ENCODE data around the gene IDH2. TPM values are rescaled to one million over a fixed set of nuclear protein-coding genes. Genes with fewer than 3 reads are reported as not detected.
A peak's percentile ranks its signal among the peaks of the same experiment; 100 is the strongest.

Gene IDH2
- total and polyA plus RNA-seq, 2 donors from 2014 or later = 87.0 to 545 TPM

DNA sequence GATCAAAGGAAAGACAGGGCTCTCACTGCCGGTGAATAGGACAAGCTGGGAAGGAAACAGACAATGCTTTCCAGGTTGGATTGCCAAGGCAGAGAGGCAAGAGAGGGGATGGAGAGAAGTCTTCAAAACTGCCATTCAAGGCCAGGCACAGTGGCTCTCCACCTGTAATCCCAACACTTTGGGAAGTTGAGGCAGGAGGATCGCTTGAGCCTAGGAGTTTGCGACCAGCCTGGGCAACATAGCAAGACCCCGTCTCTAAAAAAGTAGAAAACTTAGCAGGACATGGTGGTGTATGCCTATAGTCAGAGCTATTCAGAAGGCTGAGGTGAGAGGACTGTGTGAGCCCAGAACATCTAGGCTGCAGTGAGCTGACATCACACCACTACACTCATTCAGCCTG, 43.5 kb upstream of the IDH2 start:
- Histone ChIP-seq H3K27ac (ENCODE audit: low read depth in 2 of 2, low read length in 2 of 2) (no peak overlapping the region), H3K4me3 (ENCODE audit: low read length in 3 of 3) (no peak overlapping the region), H3K9ac (ENCODE audit: low read length in 3 of 3) (no peak overlapping the region), H3K4me1 (ENCODE audit: control insufficient read depth in 2 of 3, insufficient read depth in 2 of 3, low read depth in 1 of 3, low read length in 3 of 3) (peaks cover 0 to 3% (median 0%) of the 10 kb centered on the region in 3 donors), H3K27me3 (ENCODE audit: control insufficient read depth, insufficient read depth, low read length) (no peaks in the 10 kb centered on the region), H3K9me3 (ENCODE audit: control insufficient read depth in 2 of 3, insufficient read depth in 1 of 3, low read length in 3 of 3) (no peaks in the 10 kb centered on the region), H3K36me3 (ENCODE audit: control insufficient read depth in 2 of 3, insufficient read depth in 3 of 3, low read length in 3 of 3) (no peaks in the 10 kb centered on the region)
- DNase-seq (no peak), FAIRE-seq (no peak)
- intact Hi-C loops (cut with DNase I) = no loop called here
- TF ChIP-seq, protein P1, sequence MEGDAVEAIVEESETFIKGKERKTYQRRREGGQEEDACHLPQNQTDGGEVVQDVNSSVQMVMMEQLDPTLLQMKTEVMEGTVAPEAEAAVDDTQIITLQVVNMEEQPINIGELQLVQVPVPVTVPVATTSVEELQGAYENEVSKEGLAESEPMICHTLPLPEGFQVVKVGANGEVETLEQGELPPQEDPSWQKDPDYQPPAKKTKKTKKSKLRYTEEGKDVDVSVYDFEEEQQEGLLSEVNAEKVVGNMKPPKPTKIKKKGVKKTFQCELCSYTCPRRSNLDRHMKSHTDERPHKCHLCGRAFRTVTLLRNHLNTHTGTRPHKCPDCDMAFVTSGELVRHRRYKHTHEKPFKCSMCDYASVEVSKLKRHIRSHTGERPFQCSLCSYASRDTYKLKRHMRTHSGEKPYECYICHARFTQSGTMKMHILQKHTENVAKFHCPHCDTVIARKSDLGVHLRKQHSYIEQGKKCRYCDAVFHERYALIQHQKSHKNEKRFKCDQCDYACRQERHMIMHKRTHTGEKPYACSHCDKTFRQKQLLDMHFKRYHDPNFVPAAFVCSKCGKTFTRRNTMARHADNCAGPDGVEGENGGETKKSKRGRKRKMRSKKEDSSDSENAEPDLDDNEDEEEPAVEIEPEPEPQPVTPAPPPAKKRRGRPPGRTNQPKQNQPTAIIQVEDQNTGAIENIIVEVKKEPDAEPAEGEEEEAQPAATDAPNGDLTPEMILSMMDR (IDR thresholded peaks at IDR 0.05; ENCODE audit: borderline replicate concordance, extremely low read depth, insufficient read depth) = no peak

DNA sequence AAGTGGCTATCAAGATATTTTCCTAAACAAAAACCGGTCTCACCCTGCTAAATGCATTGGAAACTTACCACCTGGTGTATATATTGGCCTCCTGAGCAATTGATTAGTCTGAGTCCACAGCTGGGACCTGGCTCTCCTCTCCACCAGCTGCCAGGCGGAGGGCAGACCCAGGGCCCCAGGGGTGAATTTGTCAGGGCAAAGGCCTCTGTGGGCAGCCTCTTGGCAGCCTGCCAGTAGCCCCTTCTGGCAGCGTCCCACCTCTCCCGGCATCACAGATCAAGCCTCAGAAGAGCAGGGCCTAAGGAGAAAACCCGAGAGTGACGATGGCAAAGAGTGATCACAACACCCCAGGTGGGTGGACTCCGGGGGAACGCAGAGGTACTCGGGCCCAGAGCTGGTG, 43.0 kb upstream of the IDH2 start:
- no peak for DNase-seq
- Histone ChIP-seq H3K4me1 (ENCODE audit: control insufficient read depth in 2 of 3, insufficient read depth in 2 of 3, low read depth in 1 of 3, low read length in 3 of 3) (peaks cover 0 to 3% (median 0%) of the 10 kb centered on the region in 3 donors), H3K36me3 (ENCODE audit: control insufficient read depth in 2 of 3, insufficient read depth in 3 of 3, low read length in 3 of 3) (no peaks in the 10 kb centered on the region), H3K27me3 (ENCODE audit: control insufficient read depth, insufficient read depth, low read length) (no peaks in the 10 kb centered on the region), H3K9me3 (ENCODE audit: control insufficient read depth in 2 of 3, insufficient read depth in 1 of 3, low read length in 3 of 3) (no peaks in the 10 kb centered on the region), H3K4me3 (ENCODE audit: low read length in 3 of 3) (no peak overlapping the region), H3K9ac (ENCODE audit: low read length in 3 of 3) (no peak overlapping the region), H3K27ac (ENCODE audit: low read depth in 2 of 2, low read length in 2 of 2) (no peak overlapping the region)
- TF ChIP-seq, protein P1 (IDR thresholded peaks at IDR 0.05; ENCODE audit: borderline replicate concordance, extremely low read depth, insufficient read depth) = no peak
- intact Hi-C loops (cut with DNase I) = no loop called here
- no peak for FAIRE-seq

DNA sequence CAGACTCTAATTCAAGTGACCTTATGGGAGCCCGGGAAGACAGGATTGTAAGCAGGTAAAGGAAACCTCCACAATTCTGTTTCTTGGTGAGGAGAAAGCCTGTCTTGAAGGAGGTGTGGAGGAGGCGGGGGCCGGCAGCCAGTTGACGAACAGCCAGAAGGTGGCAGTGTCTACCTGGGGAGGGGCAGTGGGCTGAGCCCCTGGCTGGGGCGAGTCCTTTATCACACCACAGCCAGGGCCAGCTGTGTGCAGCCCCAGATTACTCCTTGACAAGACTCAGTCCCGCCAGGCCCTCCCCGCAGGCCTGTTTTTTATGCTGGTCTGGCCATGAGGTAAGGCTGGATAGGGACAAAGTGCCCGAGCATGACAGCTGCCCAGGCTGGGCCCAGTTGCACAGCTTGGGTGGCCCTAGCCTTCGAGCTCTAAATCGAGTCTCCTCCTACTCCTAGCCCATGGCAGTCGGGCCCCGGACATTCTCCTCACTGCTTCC, 40.9 kb upstream of the IDH2 start:
- TF ChIP-seq, protein P1 (IDR thresholded peaks at IDR 0.05; ENCODE audit: borderline replicate concordance, extremely low read depth, insufficient read depth) = peak; percentile 72
- FAIRE-seq (no peak), DNase-seq (peak; percentile 83 to 90 (median 85))
- H3K27me3 ChIP-seq (ENCODE audit: control insufficient read depth, insufficient read depth, low read length) = no peaks in the 10 kb centered on the region
- H3K27ac ChIP-seq (ENCODE audit: low read depth in 2 of 2, low read length in 2 of 2) = no peak overlapping the region
- no peaks in the 10 kb centered on the region for H3K36me3 ChIP-seq (ENCODE audit: control insufficient read depth in 2 of 3, insufficient read depth in 3 of 3, low read length in 3 of 3)
- intact Hi-C loops (cut with DNase I) = no loop called here
- H3K9me3 ChIP-seq (ENCODE audit: control insufficient read depth in 2 of 3, insufficient read depth in 1 of 3, low read length in 3 of 3) = no peaks in the 10 kb centered on the region
- H3K4me3 ChIP-seq (ENCODE audit: low read length in 3 of 3) = no peak overlapping the region
- H3K4me1 ChIP-seq (ENCODE audit: control insufficient read depth in 2 of 3, insufficient read depth in 2 of 3, low read depth in 1 of 3, low read length in 3 of 3) = peaks cover 0 to 4% (median 3%) of the 10 kb centered on the region in 3 donors
- no peak overlapping the region for H3K9ac ChIP-seq (ENCODE audit: low read length in 3 of 3)

All from kidney (tissue), 14 donors.